ENCODE measurements around the gene GSTP1.
A peak's percentile ranks its signal among the peaks of the same experiment; 100 is the strongest.
"Not testable (repeated sequence)": the region's sequence is repeated elsewhere in the genome, so short reads cannot be mapped to it uniquely, and the experiment has no call there.

Gene GSTP1

GRCh38 chr11:67599149-67599548 lies 15.5 kb downstream of the GSTP1 start:
- no peak for DNase-seq

- no peak for DNase-seq
These were observed 16.9 kb downstream of the GSTP1 start for GRCh38 chr11:67600324-67601029.

- no peak for DNase-seq
These were observed 17.5 kb downstream of the GSTP1 start for GRCh38 chr11:67601098-67601497.

- DNase-seq = not testable (repeated sequence)
These were observed 20.5 kb downstream of the GSTP1 start for GRCh38 chr11:67604119-67604518.

GRCh38 chr11:67604815-67605214 lies 21.2 kb downstream of the GSTP1 start:
- no peak for DNase-seq

GRCh38 chr11:67605231-67606011 lies 21.8 kb downstream of the GSTP1 start:
- no peak for DNase-seq

GRCh38 chr11:67606093-67606491 lies 22.5 kb downstream of the GSTP1 start:
- DNase-seq = no peak

- DNase-seq = peak; percentile 78
These were observed 23.1 kb downstream of the GSTP1 start, which contains the start of gene NDUFV1 for GRCh38 chr11:67606492-67607295. Gene NDUFV1, plus strand, starts transcription at chr11:67606936. Its CDS starts 69 bp downstream, at chr11:67607005.

- no peak for DNase-seq
These were observed 23.9 kb downstream of the GSTP1 start for GRCh38 chr11:67607507-67607906.

- no peak for DNase-seq
These were observed 24.9 kb downstream of the GSTP1 start for GRCh38 chr11:67608486-67608885.

- DNase-seq = no peak
These were observed 25.7 kb downstream of the GSTP1 start for GRCh38 chr11:67609316-67609715.

GRCh38 chr11:67610302-67610868 lies 26.8 kb downstream of the GSTP1 start:
- DNase-seq = no peak

GRCh38 chr11:67611165-67611564 lies 27.6 kb downstream of the GSTP1 start:
- no peak for DNase-seq

- no peak for DNase-seq
These were observed 28.3 kb downstream of the GSTP1 start for GRCh38 chr11:67611704-67612587.

- no peak for DNase-seq
These were observed 29.1 kb downstream of the GSTP1 start for GRCh38 chr11:67612751-67613150.

GRCh38 chr11:67613313-67613959 lies 29.8 kb downstream of the GSTP1 start:
- no peak for DNase-seq

- no peak for DNase-seq
These were observed 30.5 kb downstream of the GSTP1 start for GRCh38 chr11:67613960-67614715.

GRCh38 chr11:67614730-67615714 lies 31.4 kb downstream of the GSTP1 start:
- DNase-seq = no peak

GRCh38 chr11:67615728-67616430 lies 32.3 kb downstream of the GSTP1 start:
- DNase-seq = no peak

All from NCI-H187 treated with DMSO at 0.1 percent for 48 hours (cell line).